MM.1S (cell line): ENCODE measurements around the gene MMP1.

Experiments
- DNase-seq: peaks from one replicate; pipeline ENCODE4 v3.0.0-alpha.2; 2015
- H2AFZ ChIP-seq: fragments of 300-600 bp; sonication (generic); 2 replicates; pipeline ENCODE4 v1.6.0; 2016; ENCODE audit warnings: antibody characterized with exemption, low read length
- H3F3A ChIP-seq: fragments of 300-600 bp; sonication (generic); 2 replicates; pipeline ENCODE4 v1.6.1; 2016; ENCODE audit warnings: mild to moderate bottlenecking, antibody characterized with exemption, low read length, moderate library complexity, mixed read lengths; ENCODE audit not compliant: insufficient read depth
- H3K27ac ChIP-seq: fragments of 300-600 bp; sonication (generic); 2 replicates; pipeline ENCODE4 v1.5.1; 2016; ENCODE audit warnings: mild to moderate bottlenecking, low read length
- H3K27me3 ChIP-seq: fragments of 300-600 bp; sonication (generic); replicated peaks from 2 replicates; pipeline ENCODE4 v1.6.0; 2016; ENCODE audit warnings: low read length; ENCODE audit not compliant: insufficient read depth
- H3K36me3 ChIP-seq: fragments of 300-600 bp; sonication (generic); replicated peaks from 2 replicates; pipeline ENCODE4 v1.6.1; 2016; ENCODE audit warnings: mild to moderate bottlenecking, low read length, mixed read lengths; ENCODE audit not compliant: insufficient read depth
- H3K4me1 ChIP-seq: fragments of 300-600 bp; sonication (generic); 2 replicates; pipeline ENCODE4 v1.6.1; 2016; ENCODE audit warnings: low read length, mixed read lengths
- H3K4me2 ChIP-seq: fragments of 300-600 bp; sonication (generic); 2 replicates; pipeline ENCODE4 v1.6.0; 2016; ENCODE audit warnings: low read depth, low read length
- H3K4me3 ChIP-seq: fragments of 300-600 bp; sonication (generic); 2 replicates; pipeline ENCODE4 v1.5.1; 2016; ENCODE audit warnings: low read length, mixed read lengths
- H3K79me2 ChIP-seq: fragments of 300-600 bp; sonication (generic); 2 replicates; pipeline ENCODE4 v1.6.1; 2016; ENCODE audit warnings: mixed run types, low read length, mixed read lengths
- H3K9ac ChIP-seq: fragments of 300-600 bp; sonication (generic); 2 replicates; pipeline ENCODE4 v1.6.1; 2016; ENCODE audit warnings: low read length, mixed read lengths
- H3K9me2 ChIP-seq: fragments of 300-600 bp; sonication (generic); replicated peaks from 2 replicates; pipeline ENCODE4 v1.6.1; 2016; ENCODE audit warnings: mild to moderate bottlenecking, low read length, mixed read lengths; ENCODE audit not compliant: insufficient read depth
- H3K9me3 ChIP-seq: fragments of 300-600 bp; sonication (generic); replicated peaks from 2 replicates; pipeline ENCODE4 v1.6.1; 2016; ENCODE audit warnings: mild to moderate bottlenecking, low read length, mixed read lengths; ENCODE audit not compliant: insufficient read depth
- H4K20me1 ChIP-seq: fragments of 300-600 bp; sonication (generic); 2 replicates; pipeline ENCODE4 v1.6.1; 2016; ENCODE audit warnings: mild to moderate bottlenecking, low read length, moderate library complexity, mixed read lengths; ENCODE audit not compliant: insufficient read depth
- CTCF ChIP-seq: fragments of 300-600 bp; sonication (generic); IDR thresholded peaks from 2 replicates; pipeline ENCODE4 v1.5.1; 2016; ENCODE audit warnings: antibody characterized with exemption, low read length, mixed read lengths
- EZH2 ChIP-seq: fragments of 300-600 bp; sonication (generic); optimal IDR thresholded peaks from 2 replicates; pipeline ENCODE3; 2017; ENCODE audit warnings: low read depth, mild to moderate bottlenecking, antibody characterized with exemption, low read length, mixed read lengths
- EZH2phosphoT487 ChIP-seq: fragments of 300-600 bp; sonication (generic); IDR thresholded peaks from 2 replicates; pipeline ENCODE4 v1.6.1; 2018; ENCODE audit warnings: antibody characterized with exemption, low read length

Gene MMP1

GRCh38 chr11:102788334-102788995 lies 9.5 kb downstream of the MMP1 start:
- H3K9me3 ChIP-seq: no peaks in the 10 kb centered on the region
- H3K4me3 ChIP-seq: no peak overlapping the region
- H3F3A ChIP-seq: no peaks in the 10 kb centered on the region
- TF ChIP-seq EZH2: no peak
- no peak for TF ChIP-seq CTCF
- no peak for TF ChIP-seq EZH2phosphoT487
- H3K79me2 ChIP-seq: no peaks in the 10 kb centered on the region
- H4K20me1 ChIP-seq: no peaks in the 10 kb centered on the region
- H3K27ac ChIP-seq: no peak overlapping the region
- H3K9me2 ChIP-seq: no peaks in the 10 kb centered on the region
- H3K36me3 ChIP-seq: no peaks in the 10 kb centered on the region
- no peak overlapping the region for H2AFZ ChIP-seq
- no peak for DNase-seq
- no peaks in the 10 kb centered on the region for H3K4me1 ChIP-seq
- no peak overlapping the region for H3K4me2 ChIP-seq
- H3K27me3 ChIP-seq: no peaks in the 10 kb centered on the region
- no peak overlapping the region for H3K9ac ChIP-seq

- no peaks in the 10 kb centered on the region for H3K9me3 ChIP-seq
- no peak for DNase-seq
- H3K9ac ChIP-seq: no peak overlapping the region
- no peaks in the 10 kb centered on the region for H3K27me3 ChIP-seq
- TF ChIP-seq EZH2 (no peak), EZH2phosphoT487 (no peak), CTCF (no peak)
- H3K4me3 ChIP-seq: no peak overlapping the region
- no peaks in the 10 kb centered on the region for H3F3A ChIP-seq
- no peaks in the 10 kb centered on the region for H3K36me3 ChIP-seq
- no peaks in the 10 kb centered on the region for H3K9me2 ChIP-seq
- no peak overlapping the region for H3K4me2 ChIP-seq
- no peak overlapping the region for H2AFZ ChIP-seq
- H3K4me1 ChIP-seq: no peaks in the 10 kb centered on the region
- no peaks in the 10 kb centered on the region for H3K79me2 ChIP-seq
- H3K27ac ChIP-seq: no peak overlapping the region
- H4K20me1 ChIP-seq: no peaks in the 10 kb centered on the region
These were observed 13.6 kb downstream of the MMP1 start for GRCh38 chr11:102784380-102784779.

GRCh38 chr11:102783720-102784119 lies 14.2 kb downstream of the MMP1 start:
- no peak overlapping the region for H3K27ac ChIP-seq
- no peak for DNase-seq
- no peak overlapping the region for H3K4me3 ChIP-seq
- H3K36me3 ChIP-seq: no peaks in the 10 kb centered on the region
- H3K9me3 ChIP-seq: no peaks in the 10 kb centered on the region
- H3F3A ChIP-seq: no peaks in the 10 kb centered on the region
- H4K20me1 ChIP-seq: no peaks in the 10 kb centered on the region
- no peak overlapping the region for H3K4me2 ChIP-seq
- no peak for TF ChIP-seq CTCF
- TF ChIP-seq EZH2: no peak
- no peak for TF ChIP-seq EZH2phosphoT487
- no peaks in the 10 kb centered on the region for H3K79me2 ChIP-seq
- no peak overlapping the region for H3K9ac ChIP-seq
- H3K4me1 ChIP-seq: no peaks in the 10 kb centered on the region
- no peak overlapping the region for H2AFZ ChIP-seq
- H3K27me3 ChIP-seq: no peaks in the 10 kb centered on the region
- H3K9me2 ChIP-seq: no peaks in the 10 kb centered on the region
